SK-N-SH (cell line): ENCODE results near the gene TIAM2. TPM values are rescaled to one million over a fixed set of nuclear protein-coding genes. Genes with fewer than 3 reads are reported as not detected.
A peak's percentile ranks its signal among the peaks of the same experiment; 100 is the strongest.

Source experiments
- CTCF ChIA-PET: fragments of 300-600, 350-600 bp; formaldehyde crosslinking; extraction: SDS; loops from one replicate; lab custom pipeline; 2021; lab: Yijun Ruan, JAX
- POLR2A ChIA-PET: fragments of 350-600 bp; sonication (Branson Sonifier 250); formaldehyde crosslinking; extraction: SDS; loops from one replicate; lab custom pipeline; 2020; ENCODE audit warnings: antibody characterized with exemption, inconsistent platforms; lab: Yijun Ruan, JAX
- DNase-seq: peaks from one replicate; pipeline ENCODE4 v3.0.0; 2012
- H2AFZ ChIP-seq: fragments of 200-600 bp; sonication (generic); 2 replicates; pipeline ENCODE4 v1.8.1; 2016; ENCODE audit warnings: antibody characterized with exemption, mild to moderate bottlenecking, low read depth
- H3F3A ChIP-seq: fragments of 200-600 bp; sonication (generic); replicated peaks from 2 replicates; pipeline ENCODE3; 2016; ENCODE audit warnings: antibody characterized with exemption, mild to moderate bottlenecking; ENCODE audit not compliant: insufficient read depth
- H3K27ac ChIP-seq, 2 experiments: fragments of 200-500 bp in 1 of 2; fragments of 200-600 bp in 1 of 2; sonication (Bioruptor generic) in 1 of 2; sonication (generic), shearing (Covaris generic) in 1 of 2; 2 replicates each; pipeline versions ENCODE4 v1.5.1 to v1.6.1; 2014 to 2016; ENCODE audit warnings: low read depth in 2 of 2, inconsistent platforms in 1 of 2, low read length in 1 of 2, mild to moderate bottlenecking in 1 of 2, mixed read lengths in 1 of 2
- H3K27me3 ChIP-seq: fragments of 200-600 bp; sonication (generic), shearing (Covaris generic); 2 replicates; pipeline ENCODE4 v1.6.1; 2016; ENCODE audit warnings: mixed run types; ENCODE audit not compliant: insufficient read depth
- H3K36me3 ChIP-seq, 2 experiments: fragments of 200-500 bp in 1 of 2; fragments of 200-600 bp in 1 of 2; sonication (Bioruptor generic) in 1 of 2; sonication (generic) in 1 of 2; replicated peaks in 1 of 2; 2 replicates each; pipeline versions ENCODE3 to v1.5.1; 2014 to 2016; ENCODE audit warnings: low read length in 1 of 2, mild to moderate bottlenecking in 1 of 2; ENCODE audit not compliant: insufficient read depth in 2 of 2, control insufficient read depth in 1 of 2
- H3K4me1 ChIP-seq, 2 experiments: fragments of 200-500 bp in 1 of 2; fragments of 200-600 bp in 1 of 2; sonication (Bioruptor generic) in 1 of 2; sonication (generic), shearing (Covaris generic) in 1 of 2; 2 replicates each; pipeline versions ENCODE4 v1.5.1 to v1.6.1; 2014 to 2016; ENCODE audit warnings: low read depth in 1 of 2, low read length in 1 of 2, mixed run types in 1 of 2; ENCODE audit not compliant: insufficient read depth in 2 of 2, control insufficient read depth in 1 of 2
- H3K4me2 ChIP-seq: fragments of 200-600 bp; sonication (generic), shearing (Covaris generic); 2 replicates; pipeline ENCODE4 v1.6.1; 2017; ENCODE audit warnings: mixed run types
- H3K4me3 ChIP-seq, 2 experiments: fragments of 200-500 bp in 1 of 2; fragments of 200-600 bp in 1 of 2; sonication (Bioruptor generic) in 1 of 2; sonication (generic), shearing (Covaris generic) in 1 of 2; 2 replicates each; pipeline versions ENCODE4 v1.5.1 to v1.8.1; 2014 to 2016; ENCODE audit warnings: low read depth in 2 of 2, inconsistent platforms in 1 of 2, low read length in 1 of 2, mild to moderate bottlenecking in 1 of 2, mixed read lengths in 1 of 2, moderate library complexity in 1 of 2
- H3K79me2 ChIP-seq: fragments of 200-600 bp; sonication (generic); 2 replicates; pipeline ENCODE4 v1.8.1; 2017; ENCODE audit warnings: mild to moderate bottlenecking; ENCODE audit not compliant: insufficient read depth
- H3K9ac ChIP-seq: fragments of 200-600 bp; sonication (generic); 2 replicates; pipeline ENCODE4 v1.6.1; 2017; ENCODE audit warnings: mixed run types
- H3K9me2 ChIP-seq: fragments of 200-600 bp; sonication (generic); 2 replicates; pipeline ENCODE4 v1.6.1; 2017; ENCODE audit warnings: mixed run types
- H3K9me3 ChIP-seq: fragments of 200-600 bp; sonication (generic); 2 replicates; pipeline ENCODE4 v1.6.1; 2017; ENCODE audit warnings: mixed run types, mild to moderate bottlenecking, moderate library complexity
- H4K20me1 ChIP-seq: fragments of 200-600 bp; sonication (generic); 2 replicates; pipeline ENCODE4 v1.6.1; 2017; ENCODE audit warnings: mild to moderate bottlenecking, mixed run types; ENCODE audit not compliant: insufficient read depth
- CHD2 ChIP-seq: fragments of 150-350 bp; IDR thresholded peaks from 2 replicates; pipeline ENCODE4 v1.6.1; 2018; ENCODE audit warnings: low read length; ENCODE audit not compliant: partially characterized antibody
- EP300 ChIP-seq, 2 experiments: IDR thresholded peaks; 2 replicates each; pipeline versions ENCODE4 v1.4.0 to v1.6.1; 2012; ENCODE audit warnings: borderline replicate concordance in 1 of 2, low read depth in 1 of 2, low read length in 1 of 2
- FOXJ3 ChIP-seq: sonication (generic); formaldehyde crosslinking; IDR thresholded peaks from 2 replicates; pipeline ENCODE4 v1.5.1; 2020; ENCODE audit warnings: mild to moderate bottlenecking, missing genetic modification reagents
- JUND ChIP-seq: IDR thresholded peaks from 2 replicates; pipeline ENCODE4 v1.4.0; 2012
- MEF2A ChIP-seq: IDR thresholded peaks from 2 replicates; pipeline ENCODE4 v1.4.0; 2012; ENCODE audit warnings: low read depth, borderline replicate concordance
- NFIC ChIP-seq: IDR thresholded peaks from 2 replicates; pipeline ENCODE4 v1.4.0; 2012; ENCODE audit warnings: borderline replicate concordance
- POLR2AphosphoS5 ChIP-seq: IDR thresholded peaks from 2 replicates; pipeline ENCODE4 v1.6.1; 2012; ENCODE audit warnings: low read depth, low read length
- RAD21 ChIP-seq: IDR thresholded peaks from 2 replicates; pipeline ENCODE4 v1.6.1; 2012; ENCODE audit warnings: mild to moderate bottlenecking, low read length
- RFX5 ChIP-seq: IDR thresholded peaks from 2 replicates; pipeline ENCODE4 v1.6.1; 2012; ENCODE audit warnings: mild to moderate bottlenecking, improper control_type of control experiment, low read length
- SIN3A ChIP-seq: IDR thresholded peaks from 2 replicates; pipeline ENCODE4 v1.6.1; 2012; ENCODE audit warnings: low read depth, mild to moderate bottlenecking, low read length, moderate library complexity, borderline replicate concordance
- TAF1 ChIP-seq: IDR thresholded peaks from 2 replicates; pipeline ENCODE4 v1.6.1; 2012; ENCODE audit warnings: low read depth, mild to moderate bottlenecking, low read length, moderate library complexity, borderline replicate concordance
- YY1 ChIP-seq: IDR thresholded peaks from 2 replicates; pipeline ENCODE4 v1.4.0; 2012; ENCODE audit warnings: low read depth, mild to moderate bottlenecking
- WGBS: methylation state at CpG from one replicate; pipeline ENCODE4 v1.1.6; 2017; ENCODE audit warnings: low lambda C conversion rate; 5-methylcytosine and 5-hydroxymethylcytosine counted together
- polyA plus RNA-seq, 3 experiments: library from polyadenylated mRNA; depleted of rRNA; stranded (reverse); fragments of >200 nt; gene quantifications; 2 replicates each; pipeline ENCODE4 v1.2.3, GENCODE V29; 2012
- TF ChIP-seq, protein P1 (sequence below): fragments of 200-600 bp; sonication (generic); IDR thresholded peaks from 2 replicates; pipeline ENCODE4 v1.6.1; 2017; ENCODE audit warnings: antibody characterized with exemption, mild to moderate bottlenecking, moderate library complexity
- TF ChIP-seq, protein P2 (sequence below): IDR thresholded peaks from 2 replicates; pipeline ENCODE4 v1.6.1; 2012; ENCODE audit warnings: mild to moderate bottlenecking, low read depth, low read length, moderate library complexity
- TF ChIP-seq, protein P3 (sequence below): fragments of 150-350 bp; IDR thresholded peaks from 2 replicates; pipeline ENCODE4 v1.6.1; 2017; ENCODE audit warnings: antibody characterized with exemption, low read length, low read depth, borderline replicate concordance

The TIAM2 gene
- polyA plus RNA-seq, 1 of the 3 experiments (the other 2 are of a cell fraction): 13.6 TPM

DNA sequence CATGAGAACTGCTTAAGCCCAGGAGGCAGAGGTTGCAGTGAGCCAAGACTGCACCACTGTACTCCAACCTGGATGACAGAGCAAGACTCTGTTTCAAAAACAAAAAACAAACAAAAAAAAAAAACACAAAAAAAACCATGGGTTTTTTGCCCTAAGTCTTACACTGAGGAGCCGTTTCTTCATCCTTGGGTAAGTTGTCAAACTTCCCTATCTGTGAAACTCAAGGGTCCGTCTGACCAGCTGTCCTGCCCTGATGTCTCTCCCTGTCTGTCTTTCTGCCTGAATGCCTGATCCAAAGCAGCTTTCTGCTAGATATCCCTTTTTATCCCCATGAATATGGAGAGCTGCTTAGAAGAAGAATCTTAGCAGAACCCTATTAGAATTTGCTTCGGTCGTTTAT, 227.4 kb downstream of the TIAM2 start:
- no peak overlapping the region for H3K9ac ChIP-seq
- H3K27ac ChIP-seq: no peak overlapping the region
- H3K36me3 ChIP-seq: no peaks in the 10 kb centered on the region
- peaks cover 11% of the 10 kb centered on the region for H3F3A ChIP-seq
- no peaks in the 10 kb centered on the region for H3K79me2 ChIP-seq
- no peak overlapping the region for H3K4me3 ChIP-seq
- no peaks in the 10 kb centered on the region for H3K27me3 ChIP-seq
- no peak for DNase-seq
- no peaks in the 10 kb centered on the region for H3K9me2 ChIP-seq
- POLR2A ChIA-PET: no interaction called here
- no peak overlapping the region for H3K4me2 ChIP-seq
- no peaks in the 10 kb centered on the region for H3K9me3 ChIP-seq
- CTCF ChIA-PET: no interaction called here
- H2AFZ ChIP-seq: no peak overlapping the region
- peaks cover 8 to 15% of the 10 kb centered on the region in 2 experiments; a peak in 2 of 4 replicates for H3K4me1 ChIP-seq
- TF ChIP-seq JUND (no peak), RAD21 (no peak), EP300 (IDR thresholded peaks at IDR 0.05; ENCODE audit: borderline replicate concordance in 1 of 2, low read depth in 1 of 2, low read length in 1 of 2) (no peak), YY1 (no peak), FOXJ3 (CRISPR knock-in tag) (no peak)
- TF ChIP-seq, protein P1, sequence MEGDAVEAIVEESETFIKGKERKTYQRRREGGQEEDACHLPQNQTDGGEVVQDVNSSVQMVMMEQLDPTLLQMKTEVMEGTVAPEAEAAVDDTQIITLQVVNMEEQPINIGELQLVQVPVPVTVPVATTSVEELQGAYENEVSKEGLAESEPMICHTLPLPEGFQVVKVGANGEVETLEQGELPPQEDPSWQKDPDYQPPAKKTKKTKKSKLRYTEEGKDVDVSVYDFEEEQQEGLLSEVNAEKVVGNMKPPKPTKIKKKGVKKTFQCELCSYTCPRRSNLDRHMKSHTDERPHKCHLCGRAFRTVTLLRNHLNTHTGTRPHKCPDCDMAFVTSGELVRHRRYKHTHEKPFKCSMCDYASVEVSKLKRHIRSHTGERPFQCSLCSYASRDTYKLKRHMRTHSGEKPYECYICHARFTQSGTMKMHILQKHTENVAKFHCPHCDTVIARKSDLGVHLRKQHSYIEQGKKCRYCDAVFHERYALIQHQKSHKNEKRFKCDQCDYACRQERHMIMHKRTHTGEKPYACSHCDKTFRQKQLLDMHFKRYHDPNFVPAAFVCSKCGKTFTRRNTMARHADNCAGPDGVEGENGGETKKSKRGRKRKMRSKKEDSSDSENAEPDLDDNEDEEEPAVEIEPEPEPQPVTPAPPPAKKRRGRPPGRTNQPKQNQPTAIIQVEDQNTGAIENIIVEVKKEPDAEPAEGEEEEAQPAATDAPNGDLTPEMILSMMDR: no peak
- TF ChIP-seq, protein P2, sequence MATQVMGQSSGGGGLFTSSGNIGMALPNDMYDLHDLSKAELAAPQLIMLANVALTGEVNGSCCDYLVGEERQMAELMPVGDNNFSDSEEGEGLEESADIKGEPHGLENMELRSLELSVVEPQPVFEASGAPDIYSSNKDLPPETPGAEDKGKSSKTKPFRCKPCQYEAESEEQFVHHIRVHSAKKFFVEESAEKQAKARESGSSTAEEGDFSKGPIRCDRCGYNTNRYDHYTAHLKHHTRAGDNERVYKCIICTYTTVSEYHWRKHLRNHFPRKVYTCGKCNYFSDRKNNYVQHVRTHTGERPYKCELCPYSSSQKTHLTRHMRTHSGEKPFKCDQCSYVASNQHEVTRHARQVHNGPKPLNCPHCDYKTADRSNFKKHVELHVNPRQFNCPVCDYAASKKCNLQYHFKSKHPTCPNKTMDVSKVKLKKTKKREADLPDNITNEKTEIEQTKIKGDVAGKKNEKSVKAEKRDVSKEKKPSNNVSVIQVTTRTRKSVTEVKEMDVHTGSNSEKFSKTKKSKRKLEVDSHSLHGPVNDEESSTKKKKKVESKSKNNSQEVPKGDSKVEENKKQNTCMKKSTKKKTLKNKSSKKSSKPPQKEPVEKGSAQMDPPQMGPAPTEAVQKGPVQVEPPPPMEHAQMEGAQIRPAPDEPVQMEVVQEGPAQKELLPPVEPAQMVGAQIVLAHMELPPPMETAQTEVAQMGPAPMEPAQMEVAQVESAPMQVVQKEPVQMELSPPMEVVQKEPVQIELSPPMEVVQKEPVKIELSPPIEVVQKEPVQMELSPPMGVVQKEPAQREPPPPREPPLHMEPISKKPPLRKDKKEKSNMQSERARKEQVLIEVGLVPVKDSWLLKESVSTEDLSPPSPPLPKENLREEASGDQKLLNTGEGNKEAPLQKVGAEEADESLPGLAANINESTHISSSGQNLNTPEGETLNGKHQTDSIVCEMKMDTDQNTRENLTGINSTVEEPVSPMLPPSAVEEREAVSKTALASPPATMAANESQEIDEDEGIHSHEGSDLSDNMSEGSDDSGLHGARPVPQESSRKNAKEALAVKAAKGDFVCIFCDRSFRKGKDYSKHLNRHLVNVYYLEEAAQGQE: no peak
- no peaks in the 10 kb centered on the region for H4K20me1 ChIP-seq
- WGBS: 93% methylated on average over 4 of the region's 4 CpGs

DNA sequence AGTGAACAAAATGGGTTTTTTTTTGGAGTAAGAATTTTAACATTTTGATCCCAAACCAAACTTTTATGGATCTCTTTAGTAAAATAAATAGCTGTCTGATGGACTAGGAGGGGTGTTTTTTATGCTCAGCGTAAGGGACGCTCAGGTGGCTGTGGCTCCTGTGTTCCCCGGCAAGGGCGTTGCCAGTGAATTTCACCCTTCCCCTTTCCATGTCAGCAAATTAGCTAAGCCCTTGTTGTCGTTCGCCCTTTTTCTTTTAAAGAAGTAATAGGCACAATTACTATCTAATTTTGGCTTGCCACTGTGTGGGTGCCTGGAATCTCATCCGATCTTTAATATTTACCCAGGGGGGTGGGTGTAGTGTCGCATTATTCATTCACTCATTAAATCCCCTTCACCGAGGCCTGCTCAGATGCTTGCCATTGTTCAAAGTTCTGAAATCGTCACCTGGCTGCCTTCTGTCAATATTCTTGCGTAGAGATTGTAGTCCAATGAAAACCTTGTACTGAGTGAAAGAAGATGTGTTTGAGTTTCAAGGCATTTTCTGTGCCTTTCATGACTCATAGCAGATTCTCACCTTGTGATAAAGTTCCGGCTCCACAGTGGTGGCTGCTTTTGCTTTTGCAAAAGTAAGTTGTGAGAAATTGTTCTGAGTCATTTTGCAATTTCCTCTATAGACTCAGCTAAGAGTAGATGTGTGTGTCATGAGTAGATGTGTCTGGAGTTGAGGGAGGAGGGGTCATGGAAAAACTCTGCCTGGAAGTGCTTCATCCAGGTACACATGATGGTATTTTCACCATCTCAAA, 228.7 kb downstream of the TIAM2 start:
- H3K27me3 ChIP-seq: no peaks in the 10 kb centered on the region
- ChIA-PET POLR2A (no interaction called here), CTCF (no interaction called here)
- H2AFZ ChIP-seq: no peak overlapping the region
- no peaks in the 10 kb centered on the region for H3K36me3 ChIP-seq
- WGBS: 74% methylated on average over 12 of the region's 12 CpGs
- no peak overlapping the region for H3K4me3 ChIP-seq
- H3K4me2 ChIP-seq: peak overlapping the region; percentile 62; the same call in 1 of the 2 replicates
- H3K9me2 ChIP-seq: no peaks in the 10 kb centered on the region
- peaks cover 11% of the 10 kb centered on the region for H3F3A ChIP-seq
- H3K27ac ChIP-seq: peak overlapping the region in 1 of 2 experiments; percentile 82; a peak in 3 of 4 replicates
- no peak for DNase-seq
- H3K4me1 ChIP-seq: peaks cover 15 to 16% of the 10 kb centered on the region in 2 experiments; a peak in 2 of 4 replicates
- no peaks in the 10 kb centered on the region for H3K79me2 ChIP-seq
- H4K20me1 ChIP-seq: no peaks in the 10 kb centered on the region
- H3K9me3 ChIP-seq: no peaks in the 10 kb centered on the region
- H3K9ac ChIP-seq: no peak overlapping the region; the same call in 1 of the 2 replicates
- TF ChIP-seq TAF1: no peak
- TF ChIP-seq CHD2: no peak
- TF ChIP-seq, protein P3, sequence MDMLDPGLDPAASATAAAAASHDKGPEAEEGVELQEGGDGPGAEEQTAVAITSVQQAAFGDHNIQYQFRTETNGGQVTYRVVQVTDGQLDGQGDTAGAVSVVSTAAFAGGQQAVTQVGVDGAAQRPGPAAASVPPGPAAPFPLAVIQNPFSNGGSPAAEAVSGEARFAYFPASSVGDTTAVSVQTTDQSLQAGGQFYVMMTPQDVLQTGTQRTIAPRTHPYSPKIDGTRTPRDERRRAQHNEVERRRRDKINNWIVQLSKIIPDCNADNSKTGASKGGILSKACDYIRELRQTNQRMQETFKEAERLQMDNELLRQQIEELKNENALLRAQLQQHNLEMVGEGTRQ: no peak
- TF ChIP-seq RAD21: no peak
- no peak for TF ChIP-seq RFX5
- TF ChIP-seq, protein P2: no peak
- no peak for TF ChIP-seq FOXJ3 (CRISPR knock-in tag)
- TF ChIP-seq POLR2AphosphoS5: no peak
- TF ChIP-seq SIN3A: no peak
- TF ChIP-seq NFIC: peak; percentile 16; the same call in 1 of the 2 replicates
- no peak; the same call in 1 of the 2 replicates for TF ChIP-seq MEF2A
